Measurements from ENCODE around the gene HBG2.

Gene HBG2

GRCh38 chr11:5240056-5240455, 14.5 kb downstream of the HBG2 start:
- Histone ChIP-seq H3K36me3 (ENCODE audit: low read depth) (no peaks in the 10 kb centered on the region), H3K4me1 (ENCODE audit: insufficient read depth, poor library complexity, severe bottlenecking) (no peaks in the 10 kb centered on the region), H3K27me3 (ENCODE audit: insufficient read depth, poor library complexity, severe bottlenecking) (peaks cover 4% of the 10 kb centered on the region), H3K9me3 (ENCODE audit: severe bottlenecking) (no peaks in the 10 kb centered on the region), H3K4me3 (ENCODE audit: severe bottlenecking) (no peak overlapping the region), H3K27ac (ENCODE audit: poor library complexity, severe bottlenecking) (no peak overlapping the region)
- DNase-seq (ENCODE audit: low spot score) (no peak), ATAC-seq (ENCODE audit: low read depth) (no peak)
- no peak for TF ChIP-seq CTCF (IDR thresholded peaks at IDR 0.05; ENCODE audit: poor library complexity, severe bottlenecking)

- no peak for ATAC-seq (ENCODE audit: low read depth)
- no peaks in the 10 kb centered on the region for H3K4me1 ChIP-seq (ENCODE audit: insufficient read depth, poor library complexity, severe bottlenecking)
- no peaks in the 10 kb centered on the region for H3K9me3 ChIP-seq (ENCODE audit: severe bottlenecking)
- no peak for TF ChIP-seq CTCF (IDR thresholded peaks at IDR 0.05; ENCODE audit: poor library complexity, severe bottlenecking)
- peaks cover 4% of the 10 kb centered on the region for H3K27me3 ChIP-seq (ENCODE audit: insufficient read depth, poor library complexity, severe bottlenecking)
- H3K4me3 ChIP-seq (ENCODE audit: severe bottlenecking), result no peak overlapping the region
- H3K36me3 ChIP-seq (ENCODE audit: low read depth), result no peaks in the 10 kb centered on the region
- DNase-seq (ENCODE audit: low spot score), result no peak
- no peak overlapping the region for H3K27ac ChIP-seq (ENCODE audit: poor library complexity, severe bottlenecking)
Observed at GRCh38 chr11:5239046-5239445, 15.5 kb downstream of the HBG2 start.

GRCh38 chr11:5238486-5238885, 16.1 kb downstream of the HBG2 start:
- Histone ChIP-seq H3K36me3 (ENCODE audit: low read depth) (no peaks in the 10 kb centered on the region), H3K4me1 (ENCODE audit: insufficient read depth, poor library complexity, severe bottlenecking) (no peaks in the 10 kb centered on the region), H3K4me3 (ENCODE audit: severe bottlenecking) (no peak overlapping the region), H3K27ac (ENCODE audit: poor library complexity, severe bottlenecking) (no peak overlapping the region), H3K27me3 (ENCODE audit: insufficient read depth, poor library complexity, severe bottlenecking) (peaks cover 4% of the 10 kb centered on the region), H3K9me3 (ENCODE audit: severe bottlenecking) (no peaks in the 10 kb centered on the region)
- DNase-seq (ENCODE audit: low spot score) (no peak), ATAC-seq (ENCODE audit: low read depth) (no peak)
- TF ChIP-seq CTCF (IDR thresholded peaks at IDR 0.05; ENCODE audit: poor library complexity, severe bottlenecking), result no peak

GRCh38 chr11:5237420-5237819, 17.2 kb downstream of the HBG2 start:
- DNase-seq (ENCODE audit: low spot score) (no peak), ATAC-seq (ENCODE audit: low read depth) (no peak)
- Histone ChIP-seq H3K4me3 (ENCODE audit: severe bottlenecking) (no peak overlapping the region), H3K9me3 (ENCODE audit: severe bottlenecking) (no peaks in the 10 kb centered on the region), H3K27me3 (ENCODE audit: insufficient read depth, poor library complexity, severe bottlenecking) (peaks cover 4% of the 10 kb centered on the region), H3K36me3 (ENCODE audit: low read depth) (no peaks in the 10 kb centered on the region), H3K4me1 (ENCODE audit: insufficient read depth, poor library complexity, severe bottlenecking) (no peaks in the 10 kb centered on the region), H3K27ac (ENCODE audit: poor library complexity, severe bottlenecking) (no peak overlapping the region)
- no peak for TF ChIP-seq CTCF (IDR thresholded peaks at IDR 0.05; ENCODE audit: poor library complexity, severe bottlenecking)

- H3K4me3 ChIP-seq (ENCODE audit: severe bottlenecking), result no peak overlapping the region
Observed at GRCh38 chr11:5235364-5236095, 19.1 kb downstream of the HBG2 start.

More at GRCh38 chr11:5235364-5236095, 19.1 kb downstream of the HBG2 start:
- DNase-seq (ENCODE audit: low spot score) (no peak), ATAC-seq (ENCODE audit: low read depth) (no peak)
- H3K27ac ChIP-seq (ENCODE audit: poor library complexity, severe bottlenecking), result no peak overlapping the region
- no peaks in the 10 kb centered on the region for H3K4me1 ChIP-seq (ENCODE audit: insufficient read depth, poor library complexity, severe bottlenecking)
- no peaks in the 10 kb centered on the region for H3K9me3 ChIP-seq (ENCODE audit: severe bottlenecking)
- peaks cover 4% of the 10 kb centered on the region for H3K27me3 ChIP-seq (ENCODE audit: insufficient read depth, poor library complexity, severe bottlenecking)
- no peaks in the 10 kb centered on the region for H3K36me3 ChIP-seq (ENCODE audit: low read depth)
- TF ChIP-seq CTCF (IDR thresholded peaks at IDR 0.05; ENCODE audit: poor library complexity, severe bottlenecking), result no peak
